Brain microvascular endothelial cell (primary cell): ENCODE measurements around the gene PIK3C2G.

Source experiments
- DNase-seq: peaks from one replicate; pipeline ENCODE4 v3.0.0-alpha.2; 2020
- H3K27ac ChIP-seq: fragments of 250-450 bp; sonication (Bioruptor Pico); 2 replicates; pipeline ENCODE4 v1.5.1; 2020; ENCODE audit warnings: mild to moderate bottlenecking, moderate library complexity
- H3K27me3 ChIP-seq: fragments of 250-450 bp; sonication (Bioruptor Pico); replicated peaks from 2 replicates; pipeline ENCODE4 v1.5.1; 2020; ENCODE audit warnings: mild to moderate bottlenecking
- H3K36me3 ChIP-seq: fragments of 250-450 bp; sonication (Bioruptor Pico); replicated peaks from 2 replicates; pipeline ENCODE4 v1.5.1; 2020; ENCODE audit warnings: mild to moderate bottlenecking
- H3K4me3 ChIP-seq: 2 replicates; pipeline ENCODE4 v1.5.1; 2011; ENCODE audit warnings: low read depth, mild to moderate bottlenecking, control low read depth, low read length, moderate library complexity
- in situ Hi-C: cut with HindIII; loops from 2 replicates; pipeline ENCODE4 v1.10.0; 2017; ENCODE audit warnings: low sequenced_read_pairs, low pct_ligation_motif_present
- TF ChIP-seq, protein P1 (sequence below): IDR thresholded peaks from 2 replicates; pipeline ENCODE4 v1.5.1; 2011; ENCODE audit warnings: low read depth, mild to moderate bottlenecking, moderate library complexity, low read length, control low read depth, inconsistent platforms; ENCODE audit errors: missing control alignments

Gene PIK3C2G, protein sequence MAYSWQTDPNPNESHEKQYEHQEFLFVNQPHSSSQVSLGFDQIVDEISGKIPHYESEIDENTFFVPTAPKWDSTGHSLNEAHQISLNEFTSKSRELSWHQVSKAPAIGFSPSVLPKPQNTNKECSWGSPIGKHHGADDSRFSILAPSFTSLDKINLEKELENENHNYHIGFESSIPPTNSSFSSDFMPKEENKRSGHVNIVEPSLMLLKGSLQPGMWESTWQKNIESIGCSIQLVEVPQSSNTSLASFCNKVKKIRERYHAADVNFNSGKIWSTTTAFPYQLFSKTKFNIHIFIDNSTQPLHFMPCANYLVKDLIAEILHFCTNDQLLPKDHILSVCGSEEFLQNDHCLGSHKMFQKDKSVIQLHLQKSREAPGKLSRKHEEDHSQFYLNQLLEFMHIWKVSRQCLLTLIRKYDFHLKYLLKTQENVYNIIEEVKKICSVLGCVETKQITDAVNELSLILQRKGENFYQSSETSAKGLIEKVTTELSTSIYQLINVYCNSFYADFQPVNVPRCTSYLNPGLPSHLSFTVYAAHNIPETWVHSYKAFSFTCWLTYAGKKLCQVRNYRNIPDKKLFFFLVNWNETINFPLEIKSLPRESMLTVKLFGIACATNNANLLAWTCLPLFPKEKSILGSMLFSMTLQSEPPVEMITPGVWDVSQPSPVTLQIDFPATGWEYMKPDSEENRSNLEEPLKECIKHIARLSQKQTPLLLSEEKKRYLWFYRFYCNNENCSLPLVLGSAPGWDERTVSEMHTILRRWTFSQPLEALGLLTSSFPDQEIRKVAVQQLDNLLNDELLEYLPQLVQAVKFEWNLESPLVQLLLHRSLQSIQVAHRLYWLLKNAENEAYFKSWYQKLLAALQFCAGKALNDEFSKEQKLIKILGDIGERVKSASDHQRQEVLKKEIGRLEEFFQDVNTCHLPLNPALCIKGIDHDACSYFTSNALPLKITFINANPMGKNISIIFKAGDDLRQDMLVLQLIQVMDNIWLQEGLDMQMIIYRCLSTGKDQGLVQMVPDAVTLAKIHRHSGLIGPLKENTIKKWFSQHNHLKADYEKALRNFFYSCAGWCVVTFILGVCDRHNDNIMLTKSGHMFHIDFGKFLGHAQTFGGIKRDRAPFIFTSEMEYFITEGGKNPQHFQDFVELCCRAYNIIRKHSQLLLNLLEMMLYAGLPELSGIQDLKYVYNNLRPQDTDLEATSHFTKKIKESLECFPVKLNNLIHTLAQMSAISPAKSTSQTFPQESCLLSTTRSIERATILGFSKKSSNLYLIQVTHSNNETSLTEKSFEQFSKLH (N-terminal part only)

DNA sequence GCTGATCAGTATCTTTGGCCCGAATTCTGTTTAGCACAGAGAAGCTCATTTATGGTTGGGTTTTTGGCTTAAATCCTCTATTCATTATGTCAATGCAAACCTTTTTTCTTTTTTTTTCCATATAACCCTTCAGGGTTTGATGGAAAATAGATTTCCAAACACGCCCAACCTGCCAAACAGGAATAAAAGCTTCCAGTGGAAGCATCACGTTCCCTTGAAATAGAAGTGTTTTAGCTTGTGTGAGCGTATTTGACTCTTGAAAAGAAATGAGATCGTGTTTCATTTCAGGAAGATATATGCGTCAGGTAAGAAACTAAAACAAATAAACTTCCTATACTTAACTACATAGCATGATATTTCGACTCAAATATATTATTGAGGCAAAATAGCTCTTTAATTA lies at the start of gene PIK3C2G:
TSS of gene PIK3C2G (plus strand) at position 246 of the 400 bp plus-strand sequence. CDS start 20,564 bp downstream, outside the sequence.
- H3K27me3 ChIP-seq, result no peaks in the 10 kb centered on the region
- H3K36me3 ChIP-seq, result no peaks in the 10 kb centered on the region
- TF ChIP-seq, protein P1, sequence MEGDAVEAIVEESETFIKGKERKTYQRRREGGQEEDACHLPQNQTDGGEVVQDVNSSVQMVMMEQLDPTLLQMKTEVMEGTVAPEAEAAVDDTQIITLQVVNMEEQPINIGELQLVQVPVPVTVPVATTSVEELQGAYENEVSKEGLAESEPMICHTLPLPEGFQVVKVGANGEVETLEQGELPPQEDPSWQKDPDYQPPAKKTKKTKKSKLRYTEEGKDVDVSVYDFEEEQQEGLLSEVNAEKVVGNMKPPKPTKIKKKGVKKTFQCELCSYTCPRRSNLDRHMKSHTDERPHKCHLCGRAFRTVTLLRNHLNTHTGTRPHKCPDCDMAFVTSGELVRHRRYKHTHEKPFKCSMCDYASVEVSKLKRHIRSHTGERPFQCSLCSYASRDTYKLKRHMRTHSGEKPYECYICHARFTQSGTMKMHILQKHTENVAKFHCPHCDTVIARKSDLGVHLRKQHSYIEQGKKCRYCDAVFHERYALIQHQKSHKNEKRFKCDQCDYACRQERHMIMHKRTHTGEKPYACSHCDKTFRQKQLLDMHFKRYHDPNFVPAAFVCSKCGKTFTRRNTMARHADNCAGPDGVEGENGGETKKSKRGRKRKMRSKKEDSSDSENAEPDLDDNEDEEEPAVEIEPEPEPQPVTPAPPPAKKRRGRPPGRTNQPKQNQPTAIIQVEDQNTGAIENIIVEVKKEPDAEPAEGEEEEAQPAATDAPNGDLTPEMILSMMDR, result no peak
- in situ Hi-C loops, result no loop called here
- DNase-seq, result no peak
- no peak within 1 kb of the TSS for H3K27ac ChIP-seq
- no peak within 1 kb of the TSS for H3K4me3 ChIP-seq

DNA sequence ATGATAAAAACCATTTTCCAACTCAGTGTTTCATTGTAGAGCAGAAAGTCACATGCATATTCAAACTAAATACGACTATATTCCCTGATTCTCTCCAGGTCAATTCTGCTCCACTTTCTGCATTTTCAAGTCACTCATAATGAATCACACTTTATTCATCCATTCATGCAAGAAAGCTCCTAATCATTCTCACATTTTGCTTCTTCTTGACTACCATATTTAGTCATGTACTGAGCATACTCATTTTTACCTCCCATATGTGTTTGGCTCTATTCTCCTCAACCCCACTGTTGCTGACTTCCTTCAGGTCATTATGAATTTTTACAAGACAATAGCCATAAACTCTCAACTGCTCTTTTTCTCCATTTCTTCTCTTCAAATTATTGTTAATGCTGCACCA lies 43.4 kb upstream of the PIK3C2G start:
- no peaks in the 10 kb centered on the region for H3K27me3 ChIP-seq
- H3K4me3 ChIP-seq, result no peak overlapping the region
- in situ Hi-C loops, result no loop called here
- no peaks in the 10 kb centered on the region for H3K36me3 ChIP-seq
- no peak for DNase-seq
- TF ChIP-seq, protein P1, result no peak
- no peak overlapping the region for H3K27ac ChIP-seq

DNA sequence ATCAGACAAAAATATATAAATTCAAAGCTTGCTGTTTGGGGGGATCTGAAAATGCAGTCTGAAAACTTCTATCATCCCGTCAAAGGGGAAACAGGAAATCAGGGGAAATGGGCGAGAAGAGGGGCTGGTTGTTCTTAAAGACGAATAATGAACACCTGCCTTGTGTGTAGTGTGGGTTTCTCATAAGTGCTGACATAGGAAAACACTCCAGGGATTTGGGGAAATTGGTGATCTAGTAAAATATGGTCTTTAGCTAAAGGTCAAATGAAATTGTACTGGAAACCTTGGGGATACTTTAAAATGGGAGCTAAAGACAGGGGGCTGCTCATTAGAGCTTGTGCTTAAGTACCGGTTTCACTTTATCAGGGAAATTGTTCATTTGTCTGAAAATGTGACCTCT lies 39.6 kb upstream of the PIK3C2G start:
- no peaks in the 10 kb centered on the region for H3K36me3 ChIP-seq
- in situ Hi-C loops, result no loop called here
- TF ChIP-seq, protein P1, result no peak
- no peak for DNase-seq
- no peaks in the 10 kb centered on the region for H3K27me3 ChIP-seq
- H3K27ac ChIP-seq, result no peak overlapping the region
- H3K4me3 ChIP-seq, result no peak overlapping the region

DNA sequence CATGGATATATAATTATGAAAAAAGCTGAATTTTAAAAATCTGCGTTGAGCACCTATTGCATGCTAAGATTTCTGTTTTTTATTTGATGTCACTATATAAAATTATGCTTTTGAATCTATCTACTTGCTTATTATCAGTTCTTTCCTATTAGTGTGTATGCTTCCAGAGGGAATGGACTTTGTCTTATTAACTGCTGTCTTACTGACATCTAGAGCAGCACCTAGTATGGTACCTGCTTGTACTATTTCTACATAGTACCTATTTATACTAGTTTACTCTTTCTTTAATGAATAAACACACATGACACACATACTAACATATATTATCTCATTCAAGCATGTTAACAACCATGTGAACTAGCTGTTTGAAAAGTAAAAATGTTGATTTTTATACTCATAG lies 38.6 kb upstream of the PIK3C2G start:
- TF ChIP-seq, protein P1, result no peak
- H3K4me3 ChIP-seq, result no peak overlapping the region

DNA sequence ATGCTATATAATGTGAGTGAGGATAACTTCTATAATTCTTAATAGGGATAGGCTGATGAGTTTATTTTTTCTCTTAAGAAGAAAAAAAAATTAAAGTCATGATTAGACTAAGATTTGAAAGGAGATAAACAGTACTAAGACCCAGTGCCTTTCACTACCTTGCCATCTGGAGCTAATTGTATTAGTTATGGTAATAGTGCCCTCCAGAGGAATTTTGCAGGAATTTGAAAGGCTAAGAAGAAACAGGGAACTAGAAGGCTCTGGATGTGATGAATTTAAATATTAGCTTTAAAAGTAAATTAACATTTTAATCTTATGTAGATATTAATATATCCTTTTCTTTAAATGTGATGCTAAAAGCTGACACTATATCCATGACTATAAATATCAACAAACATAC lies 36.6 kb upstream of the PIK3C2G start:
- no peak for DNase-seq
- in situ Hi-C loops, result no loop called here
- Histone ChIP-seq H3K4me3 (no peak overlapping the region), H3K27me3 (no peaks in the 10 kb centered on the region), H3K36me3 (no peaks in the 10 kb centered on the region), H3K27ac (no peak overlapping the region)
- TF ChIP-seq, protein P1, result peak; percentile 45

More for the DNA sequence above, 38.6 kb upstream of the PIK3C2G start:
- in situ Hi-C loops, result no loop called here
- DNase-seq, result no peak
- H3K27ac ChIP-seq, result no peak overlapping the region
- no peaks in the 10 kb centered on the region for H3K36me3 ChIP-seq
- H3K27me3 ChIP-seq, result no peaks in the 10 kb centered on the region
